PC-3 (cell line): ENCODE data around the gene BCCIP. TPM values are rescaled to one million over a fixed set of nuclear protein-coding genes. Genes with fewer than 3 reads are reported as not detected.
A peak's percentile ranks its signal among the peaks of the same experiment; 100 is the strongest.

Experiments used
- ATAC-seq: fragments of 200-7000 bp; cut with Tn5 transposase; 2 replicates; pipeline ENCODE4 v1.9.1; 2020; ENCODE audit warnings: mild to moderate bottlenecking, moderate library complexity
- BruUV-seq: library from RNA; stranded (reverse); fragments of 400-500 nt; replicated peaks from 2 replicates; lab custom pipeline; 2021; lab: Mats Ljungman, UMichigan
- CTCF ChIA-PET: fragments of 300-600 bp; sonication (Branson Sonifier 250); formaldehyde crosslinking; loops from one replicate; lab custom pipeline; 2022; ENCODE audit warnings: antibody characterized with exemption; lab: Charles Lee
- POLR2A ChIA-PET: fragments of 300-600 bp; sonication (Branson Sonifier 250); formaldehyde crosslinking; loops from one replicate; lab custom pipeline; 2022; ENCODE audit warnings: antibody characterized with exemption; ENCODE audit not compliant: unreplicated experiment; lab: Charles Lee
- DNase-seq: peaks from one replicate; pipeline ENCODE4 v3.0.0-alpha.2; 2015
- H2AFZ ChIP-seq: fragments of 300-600 bp; sonication (generic); 2 replicates; pipeline ENCODE4 v1.6.0; 2016; ENCODE audit warnings: antibody characterized with exemption, low read length
- H3F3A ChIP-seq: fragments of 300-600 bp; sonication (generic); one replicate; pipeline ENCODE4 v1.6.0; 2017; ENCODE audit warnings: antibody characterized with exemption, low read length, control low read depth, mild to moderate bottlenecking; ENCODE audit not compliant: unreplicated experiment
- H3K27ac ChIP-seq: fragments of 300-600 bp; sonication (generic); 2 replicates; pipeline ENCODE4 v1.5.1; 2016; ENCODE audit warnings: mild to moderate bottlenecking, low read length
- H3K27me3 ChIP-seq: fragments of 300-600 bp; sonication (generic); 2 replicates; pipeline ENCODE4 v1.6.1; 2016; ENCODE audit warnings: low read length, mixed read lengths
- H3K36me3 ChIP-seq: fragments of 300-600 bp; sonication (generic); 2 replicates; pipeline ENCODE4 v1.6.1; 2016; ENCODE audit warnings: low read depth, mixed run types, low read length, mixed read lengths
- H3K4me1 ChIP-seq: fragments of 300-600 bp; sonication (generic); 2 replicates; pipeline ENCODE4 v1.5.1; 2016; ENCODE audit warnings: low read length; ENCODE audit not compliant: insufficient read depth
- H3K4me2 ChIP-seq: fragments of 300-600 bp; sonication (generic); 2 replicates; pipeline ENCODE4 v1.6.0; 2016; ENCODE audit warnings: low read length
- H3K4me3 ChIP-seq: fragments of 300-600 bp; sonication (generic); 2 replicates; pipeline ENCODE4 v1.5.1; 2016; ENCODE audit warnings: mild to moderate bottlenecking, low read length, mixed read lengths
- H3K79me2 ChIP-seq: fragments of 300-600 bp; sonication (generic); 2 replicates; pipeline ENCODE4 v1.6.1; 2017; ENCODE audit warnings: low read length, mixed read lengths
- H3K9ac ChIP-seq: fragments of 300-600 bp; sonication (generic); 2 replicates; pipeline ENCODE4 v1.6.0; 2016; ENCODE audit warnings: mild to moderate bottlenecking, low read length
- H3K9me2 ChIP-seq: fragments of 300-600 bp; sonication (generic); replicated peaks from 2 replicates; pipeline ENCODE4 v1.6.1; 2016; ENCODE audit warnings: mixed run types, low read length, mixed read lengths
- H3K9me3 ChIP-seq: fragments of 300-600 bp; sonication (generic); 2 replicates; pipeline ENCODE4 v1.6.1; 2016; ENCODE audit warnings: low read length, mixed read lengths
- H4K20me1 ChIP-seq: fragments of 300-600 bp; sonication (generic); 2 replicates; pipeline ENCODE4 v1.6.1; 2016; ENCODE audit warnings: low read length, mixed read lengths
- EZH2 ChIP-seq: fragments of 300-600 bp; sonication (generic); IDR thresholded peaks from one replicate; pipeline ENCODE4 v1.6.1; 2017; ENCODE audit warnings: antibody characterized with exemption, mild to moderate bottlenecking, low read length; ENCODE audit not compliant: unreplicated experiment
- EZH2phosphoT487 ChIP-seq: fragments of 300-600 bp; sonication (generic); IDR thresholded peaks from 2 replicates; pipeline ENCODE4 v1.6.1; 2018; ENCODE audit warnings: mild to moderate bottlenecking, antibody characterized with exemption, low read length, borderline replicate concordance
- intact Hi-C: fragments of 100-400 bp; cut with micrococcal nuclease; formaldehyde crosslinking; loops from 2 replicates; pipeline ENCODE4 v1.9.0; 2023
- total RNA-seq: library from RNA; depleted of rRNA; stranded (reverse); fragments of >200 nt; gene quantifications from 2 replicates; pipeline ENCODE4 v1.2.3, GENCODE V29; 2014
- TF ChIP-seq, protein P1 (sequence below): fragments of 300-600 bp; sonication (generic); conservative IDR thresholded peaks from 2 replicates; pipeline ENCODE4 v1.5.1; 2017; ENCODE audit warnings: antibody characterized with exemption, low read depth, mild to moderate bottlenecking, low read length

Gene BCCIP
- total RNA-seq, 1 experiment from 2014 or later = 81.5 TPM

DNA sequence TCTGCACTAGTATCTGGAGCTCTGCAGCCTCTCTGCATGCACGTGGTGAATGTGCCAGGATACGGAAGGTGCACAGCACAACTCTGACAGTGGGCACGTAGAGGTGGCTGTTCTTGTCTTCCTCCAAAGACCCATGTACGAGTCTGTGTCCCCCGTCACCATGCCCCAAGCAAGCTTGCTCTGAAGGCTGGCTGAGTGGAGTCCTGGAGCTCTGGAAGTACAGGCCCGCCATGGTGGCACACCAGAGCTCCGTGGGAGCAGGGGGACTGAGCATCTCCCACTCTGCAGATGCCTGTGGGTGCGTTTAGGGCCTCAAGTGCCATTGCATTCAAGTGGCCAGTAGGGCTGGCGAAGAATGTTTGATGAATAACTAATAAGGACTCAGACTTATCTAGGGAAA lies 17.1 kb downstream of the BCCIP start:
- no peaks in the 10 kb centered on the region for H3K27me3 ChIP-seq
- BruUV-seq = no TSS peak
- ATAC-seq (no peak), DNase-seq (no peak)
- no peaks in the 10 kb centered on the region for H3K9me3 ChIP-seq
- peaks cover 48% of the 10 kb centered on the region for H3K36me3 ChIP-seq
- H3K4me1 ChIP-seq = peaks cover 17% of the 10 kb centered on the region
- no peaks in the 10 kb centered on the region for H3K9me2 ChIP-seq
- TF ChIP-seq EZH2 (no peak), EZH2phosphoT487 (no peak)
- TF ChIP-seq, protein P1, sequence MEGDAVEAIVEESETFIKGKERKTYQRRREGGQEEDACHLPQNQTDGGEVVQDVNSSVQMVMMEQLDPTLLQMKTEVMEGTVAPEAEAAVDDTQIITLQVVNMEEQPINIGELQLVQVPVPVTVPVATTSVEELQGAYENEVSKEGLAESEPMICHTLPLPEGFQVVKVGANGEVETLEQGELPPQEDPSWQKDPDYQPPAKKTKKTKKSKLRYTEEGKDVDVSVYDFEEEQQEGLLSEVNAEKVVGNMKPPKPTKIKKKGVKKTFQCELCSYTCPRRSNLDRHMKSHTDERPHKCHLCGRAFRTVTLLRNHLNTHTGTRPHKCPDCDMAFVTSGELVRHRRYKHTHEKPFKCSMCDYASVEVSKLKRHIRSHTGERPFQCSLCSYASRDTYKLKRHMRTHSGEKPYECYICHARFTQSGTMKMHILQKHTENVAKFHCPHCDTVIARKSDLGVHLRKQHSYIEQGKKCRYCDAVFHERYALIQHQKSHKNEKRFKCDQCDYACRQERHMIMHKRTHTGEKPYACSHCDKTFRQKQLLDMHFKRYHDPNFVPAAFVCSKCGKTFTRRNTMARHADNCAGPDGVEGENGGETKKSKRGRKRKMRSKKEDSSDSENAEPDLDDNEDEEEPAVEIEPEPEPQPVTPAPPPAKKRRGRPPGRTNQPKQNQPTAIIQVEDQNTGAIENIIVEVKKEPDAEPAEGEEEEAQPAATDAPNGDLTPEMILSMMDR = no peak
- CTCF ChIA-PET = no interaction called here
- H3K9ac ChIP-seq = no peak overlapping the region
- no peaks in the 10 kb centered on the region for H4K20me1 ChIP-seq
- peak overlapping the region; percentile 19 for H3K27ac ChIP-seq
- H3K4me2 ChIP-seq = 0 out of 2 replicates have a peak overlapping the region, but pooled peaks have one; percentile 46
- POLR2A ChIA-PET = no interaction called here
- intact Hi-C loops = no loop called here
- H3K4me3 ChIP-seq = no peak overlapping the region
- peaks cover 7% of the 10 kb centered on the region for H3F3A ChIP-seq
- H2AFZ ChIP-seq = no peak overlapping the region
- no peaks in the 10 kb centered on the region for H3K79me2 ChIP-seq

GRCh38 chr10:125840955-125841354 lies 17.6 kb downstream of the BCCIP start:
- intact Hi-C loops = no loop called here
- DNase-seq (peak; percentile 73), ATAC-seq (peak; percentile 84)
- BruUV-seq = no TSS peak
- Histone ChIP-seq H3F3A (peaks cover 7% of the 10 kb centered on the region), H3K27ac (peak overlapping the region; percentile 50), H3K9me2 (no peaks in the 10 kb centered on the region), H2AFZ (no peak overlapping the region), H3K4me3 (no peak overlapping the region), H3K4me2 (peak overlapping the region; percentile 46), H4K20me1 (no peaks in the 10 kb centered on the region), H3K9me3 (no peaks in the 10 kb centered on the region), H3K27me3 (no peaks in the 10 kb centered on the region), H3K9ac (no peak overlapping the region), H3K36me3 (peaks cover 42% of the 10 kb centered on the region), H3K4me1 (peaks cover 17% of the 10 kb centered on the region), H3K79me2 (no peaks in the 10 kb centered on the region)
- POLR2A ChIA-PET = no interaction called here
- CTCF ChIA-PET = no interaction called here
- TF ChIP-seq EZH2 (no peak), EZH2phosphoT487 (no peak)
- TF ChIP-seq, protein P1 = no peak

GRCh38 chr10:125843603-125844329 lies 20.4 kb downstream of the BCCIP start:
- no TSS peak for BruUV-seq
- H3K79me2 ChIP-seq = no peaks in the 10 kb centered on the region
- POLR2A ChIA-PET = no interaction called here

More at GRCh38 chr10:125843603-125844329, 20.4 kb downstream of the BCCIP start:
- Histone ChIP-seq H3F3A (no peaks in the 10 kb centered on the region), H3K27ac (no peak overlapping the region), H3K9me3 (no peaks in the 10 kb centered on the region), H4K20me1 (no peaks in the 10 kb centered on the region), H2AFZ (no peak overlapping the region), H3K4me1 (peaks cover 17% of the 10 kb centered on the region), H3K4me3 (no peak overlapping the region), H3K9ac (no peak overlapping the region), H3K4me2 (no peak overlapping the region), H3K36me3 (peaks cover 16% of the 10 kb centered on the region), H3K9me2 (no peaks in the 10 kb centered on the region), H3K27me3 (no peaks in the 10 kb centered on the region)
- intact Hi-C loops = no loop called here
- CTCF ChIA-PET = no interaction called here
- TF ChIP-seq EZH2phosphoT487 (no peak), EZH2 (no peak)
- TF ChIP-seq, protein P1 = no peak
- ATAC-seq (no peak), DNase-seq (no peak)
